Erythroblast (primary cell): ENCODE results near the gene KCNAB2.

Experiments used
- GATA1 ChIP-seq: IDR thresholded peaks from 2 replicates; pipeline ENCODE4 v1.6.1; 2011; ENCODE audit warnings: low read depth, mild to moderate bottlenecking, control low read depth, low read length, moderate library complexity
- POLR2A ChIP-seq: IDR thresholded peaks from 2 replicates; pipeline ENCODE4 v1.6.1; 2011; ENCODE audit warnings: mild to moderate bottlenecking, low read length

DNA sequence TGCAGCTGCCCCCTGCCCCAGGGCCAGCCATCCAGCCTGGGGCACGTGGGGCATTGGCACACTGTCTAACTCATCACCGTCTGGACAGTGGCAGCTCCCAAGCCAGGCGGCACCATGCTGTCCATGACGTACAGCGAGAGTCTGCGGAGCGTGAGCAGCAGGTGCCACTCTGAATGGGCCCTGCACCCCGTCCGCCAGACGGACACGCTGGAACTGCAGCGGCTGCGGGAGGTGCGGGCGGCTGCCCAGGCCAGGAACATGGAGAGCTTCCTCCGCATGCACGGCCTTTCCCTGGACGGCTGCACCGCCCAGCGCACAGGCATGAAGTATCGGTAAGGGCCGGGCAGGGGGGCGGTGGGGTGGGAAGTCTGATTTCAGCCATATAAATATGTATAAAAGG lies 5.7 kb downstream of the KCNAB2 start:
- no peak for TF ChIP-seq POLR2A
- no peak for TF ChIP-seq GATA1
